CD4-positive, alpha-beta T cell treated with Interleukin-17A for 4 hours (primary cell): ENCODE data around the gene DPEP1.
A peak's percentile ranks its signal among the peaks of the same experiment; 100 is the strongest.
"Not testable (repeated sequence)": the region's sequence is repeated elsewhere in the genome, so short reads cannot be mapped to it uniquely, and the experiment has no call there.

Experiments used
- DNase-seq: peaks from one replicate; pipeline ENCODE4 v3.0.0-alpha.2; 2020; ENCODE audit warnings: mixed read lengths

Gene DPEP1

GRCh38 chr16:89579351-89579750, 34.1 kb upstream of the DPEP1 start:
- DNase-seq = no peak

- no peak for DNase-seq
Observed at GRCh38 chr16:89581045-89581695, 32.3 kb upstream of the DPEP1 start.

GRCh38 chr16:89581861-89582563, 31.4 kb upstream of the DPEP1 start:
- DNase-seq = no peak

- no peak for DNase-seq
Observed at GRCh38 chr16:89582614-89583196, 30.7 kb upstream of the DPEP1 start.

GRCh38 chr16:89583197-89583894, 30.1 kb upstream of the DPEP1 start:
- no peak for DNase-seq

GRCh38 chr16:89583895-89584644, 29.4 kb upstream of the DPEP1 start:
- DNase-seq = no peak

- no peak for DNase-seq
Observed at GRCh38 chr16:89584768-89585549, 28.5 kb upstream of the DPEP1 start.

- DNase-seq = no peak
Observed at GRCh38 chr16:89586218-89586617, 27.2 kb upstream of the DPEP1 start.

- DNase-seq = no peak
Observed at GRCh38 chr16:89586853-89587252, 26.6 kb upstream of the DPEP1 start.

GRCh38 chr16:89587676-89588075, 25.8 kb upstream of the DPEP1 start:
- not testable (repeated sequence) for DNase-seq

- DNase-seq = no peak
Observed at GRCh38 chr16:89588413-89589109, 24.9 kb upstream of the DPEP1 start.

GRCh38 chr16:89589241-89589926, 24.1 kb upstream of the DPEP1 start:
- no peak for DNase-seq

GRCh38 chr16:89593841-89594240, 19.6 kb upstream of the DPEP1 start:
- peak; percentile 61 for DNase-seq

GRCh38 chr16:89595330-89596060, 17.9 kb upstream of the DPEP1 start:
- no peak for DNase-seq

GRCh38 chr16:89596061-89596689, 17.3 kb upstream of the DPEP1 start:
- no peak for DNase-seq

- no peak for DNase-seq
Observed at GRCh38 chr16:89596957-89597649, 16.3 kb upstream of the DPEP1 start.

GRCh38 chr16:89598199-89598598, 15.2 kb upstream of the DPEP1 start:
- no peak for DNase-seq

- peak; percentile 54 for DNase-seq
Observed at GRCh38 chr16:89599451-89599858, 14.0 kb upstream of the DPEP1 start.

GRCh38 chr16:89599902-89600301, 13.5 kb upstream of the DPEP1 start:
- no peak for DNase-seq
